Measurements from ENCODE around the gene RIMS4.

- TF ChIP-seq CTCF (IDR thresholded peaks at IDR 0.05): no peak
- TF ChIP-seq EP300 (IDR thresholded peaks at IDR 0.05; ENCODE audit: low read depth): no peak
- TF ChIP-seq POLR2A (IDR thresholded peaks at IDR 0.05): no peak
Observed at GRCh38 chr20:44819936-44820335, 9.6 kb upstream of the RIMS4 start.
